HepG2 (cell line): Measurements from ENCODE around the gene MYOM1. TPM values are rescaled to one million over a fixed set of nuclear protein-coding genes. Genes with fewer than 3 reads are reported as not detected.

ENCODE experiments used
- ATF7 ChIP-seq, 2 experiments: fragments of 450-650 bp in 1 of 2; sonication (generic) in 1 of 2; formaldehyde crosslinking in 1 of 2; IDR thresholded peaks; 2 replicates each; pipeline versions ENCODE4 v1.4.0 to v1.6.1; 2016 to 2020; ENCODE audit warnings: antibody characterized with exemption in 1 of 2, mild to moderate bottlenecking in 1 of 2, missing genetic modification reagents in 1 of 2
- CC2D1A ChIP-seq: sonication (generic); formaldehyde crosslinking; IDR thresholded peaks from 2 replicates; pipeline ENCODE4 v1.8.1; 2023; ENCODE audit warnings: mild to moderate bottlenecking, missing genetic modification reagents
- FOSL2 ChIP-seq: sonication (generic); formaldehyde crosslinking; IDR thresholded peaks from 2 replicates; pipeline ENCODE4 v1.4.0; 2020; ENCODE audit warnings: missing genetic modification reagents
- FOXP1 ChIP-seq, 2 experiments: fragments of 450-650 bp in 1 of 2; IDR thresholded peaks; 2 replicates each; pipeline ENCODE4 v1.6.1; 2017 to 2018; ENCODE audit warnings: antibody characterized with exemption in 1 of 2
- HNF4G ChIP-seq, 2 experiments: sonication (generic) in 1 of 2; formaldehyde crosslinking in 1 of 2; IDR thresholded peaks; 2 replicates each; pipeline versions ENCODE4 v1.4.0 to v1.6.1; 2011 to 2020; ENCODE audit warnings: borderline replicate concordance in 2 of 2, low read depth in 2 of 2, mild to moderate bottlenecking in 2 of 2, low read length in 1 of 2, missing genetic modification reagents in 1 of 2, moderate library complexity in 1 of 2
- IRX3 ChIP-seq: sonication (generic); formaldehyde crosslinking; IDR thresholded peaks from 2 replicates; pipeline ENCODE4 v1.8.1; 2023; ENCODE audit warnings: mild to moderate bottlenecking, low read depth, missing genetic modification reagents, borderline replicate concordance
- KLF16 ChIP-seq, 2 experiments: sonication (generic) in 1 of 2; formaldehyde crosslinking in 1 of 2; IDR thresholded peaks; 2 replicates each; pipeline versions ENCODE4 v1.6.1 to v1.8.0; 2016 to 2023; ENCODE audit warnings: missing genetic modification reagents in 2 of 2, missing compliant biosample characterization in 1 of 2
- MED1 ChIP-seq: sonication (generic); formaldehyde crosslinking; IDR thresholded peaks from 2 replicates; pipeline ENCODE4 v1.4.0; 2020; ENCODE audit warnings: missing genetic modification reagents
- MEF2D ChIP-seq: sonication (generic); formaldehyde crosslinking; IDR thresholded peaks from 2 replicates; pipeline ENCODE4 v1.5.1; 2020; ENCODE audit warnings: mild to moderate bottlenecking, missing genetic modification reagents
- MXI1 ChIP-seq: IDR thresholded peaks from 3 replicates; pipeline ENCODE4 v1.6.1; 2012; ENCODE audit warnings: low read depth, low read length, inconsistent platforms, borderline replicate concordance
- ONECUT2 ChIP-seq: sonication (generic); formaldehyde crosslinking; IDR thresholded peaks from 2 replicates; pipeline ENCODE4 v1.4.0; 2020; ENCODE audit warnings: missing genetic modification reagents
- PATZ1 ChIP-seq: sonication (generic); formaldehyde crosslinking; IDR thresholded peaks from 2 replicates; pipeline ENCODE4 v1.4.0; 2020; ENCODE audit warnings: missing genetic modification reagents
- STAG1 ChIP-seq: sonication (generic); formaldehyde crosslinking; IDR thresholded peaks from 2 replicates; pipeline ENCODE4 v1.4.0; 2020; ENCODE audit warnings: missing genetic modification reagents
- ZNF619 ChIP-seq: sonication (generic); formaldehyde crosslinking; IDR thresholded peaks from 2 replicates; pipeline ENCODE4 v1.4.0; 2020; ENCODE audit warnings: mild to moderate bottlenecking, missing genetic modification reagents
- ZNF687 ChIP-seq: sonication (generic); formaldehyde crosslinking; IDR thresholded peaks from 2 replicates; pipeline ENCODE4 v1.5.1; 2020; ENCODE audit warnings: mild to moderate bottlenecking, missing genetic modification reagents, moderate library complexity
- ZNF709 ChIP-seq: sonication (generic); formaldehyde crosslinking; IDR thresholded peaks from 2 replicates; pipeline ENCODE4 v1.5.0; 2020; ENCODE audit warnings: mild to moderate bottlenecking, missing genetic modification reagents
- polyA plus RNA-seq, 8 experiments: library from polyadenylated mRNA; depleted of rRNA in 3 of 8; stranded (reverse) in 7 of 8; unstranded in 1 of 8; fragments of >200 nt; fragmentation: Illumina TruSeq in 4 of 8; extraction: Trizol in 4 of 8; gene quantifications; 2 replicates each; pipeline versions ENCODE4 v1.2.1 to v1.2.3, GENCODE V29; 2011 to 2016; ENCODE audit warnings: low read depth in 4 of 8, missing spikeins in 1 of 8, mixed read lengths in 1 of 8; ENCODE audit not compliant: insufficient read depth in 1 of 8
- total RNA-seq, 5 experiments: library from RNA; depleted of rRNA; stranded (reverse); fragments of >200 nt; fragmentation: Illumina TruSeq; extraction: Trizol; gene quantifications; 2 replicates each; pipeline ENCODE4 v1.2.3, GENCODE V29; 2016; ENCODE audit warnings: low read depth in 1 of 5
- TF ChIP-seq, protein P1 (sequence below): sonication (generic); formaldehyde crosslinking; IDR thresholded peaks from 2 replicates; pipeline ENCODE4 v1.4.0; 2020; ENCODE audit warnings: mild to moderate bottlenecking, missing genetic modification reagents, borderline replicate concordance

MYOM1 gene
- total and polyA plus RNA-seq, 2 of the 13 experiments (the other 11 are each of a cell fraction or from before 2014, with no cell fraction given) = 0.46 to 0.98 TPM

DNA sequence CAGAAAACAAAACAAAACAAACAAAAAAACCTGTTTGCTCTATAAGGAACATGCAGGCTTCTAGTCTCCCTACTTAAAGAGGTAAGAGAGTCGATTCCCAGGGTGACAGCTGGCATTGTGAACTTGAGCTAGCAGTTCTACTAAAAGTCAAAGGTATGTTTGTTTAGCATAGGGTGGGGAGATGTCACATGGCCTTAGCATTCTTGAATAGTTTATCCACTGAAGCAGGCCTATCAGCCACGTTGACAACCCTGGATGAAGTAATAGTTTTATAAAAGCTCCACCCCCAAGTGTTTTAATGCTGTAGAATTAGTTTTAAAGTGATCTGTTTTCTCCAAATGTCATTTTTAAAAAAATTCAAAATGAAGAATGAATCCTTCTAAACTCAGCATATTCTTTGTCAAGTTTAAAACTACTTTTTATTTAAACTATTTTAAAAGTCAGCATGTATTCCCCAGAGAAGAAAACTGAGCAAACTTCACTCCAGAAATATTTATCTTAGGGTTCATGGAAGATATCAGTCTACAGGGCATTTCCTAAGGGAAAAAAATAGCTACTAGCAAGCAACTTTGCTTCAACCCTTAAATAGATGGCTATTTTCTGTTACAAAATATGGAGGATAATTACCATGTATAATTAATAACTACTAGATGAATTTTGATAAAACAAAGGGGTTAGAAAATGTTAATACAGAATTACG lies 1.7 kb downstream of the MYOM1 start (continued):
- TF ChIP-seq CC2D1A (no peak), ATF7 (IDR thresholded peaks at IDR 0.05) (no peak), ATF7 (CRISPR knock-in tag; IDR thresholded peaks at IDR 0.05) (no peak), ZNF709 (CRISPR knock-in tag) (no peak), ZNF619 (no peak), FOSL2 (CRISPR knock-in tag) (peak; percentile 62), PATZ1 (CRISPR knock-in tag) (peak; percentile 93), ONECUT2 (CRISPR knock-in tag) (0 out of 2 replicates have a peak, but pooled peaks have one; percentile 42), HNF4G (IDR thresholded peaks at IDR 0.05; ENCODE audit: borderline replicate concordance, low read depth, low read length) (peak; percentile 91), HNF4G (CRISPR knock-in tag; IDR thresholded peaks at IDR 0.05; ENCODE audit: borderline replicate concordance, low read depth) (peak; percentile 40; the same call in 1 of the 2 replicates), ZNF687 (CRISPR knock-in tag) (no peak), STAG1 (CRISPR knock-in tag) (no peak), MED1 (CRISPR knock-in tag) (peak; percentile 80), FOXP1 (IDR thresholded peaks at IDR 0.05) (no peak), FOXP1 (CRISPR knock-in tag; IDR thresholded peaks at IDR 0.05) (peak; percentile 70; the same call in 1 of the 2 replicates), MXI1 (peak; percentile 32; the same call in 1 of the 3 replicates), IRX3 (CRISPR knock-in tag) (no peak), MEF2D (CRISPR knock-in tag) (peak; percentile 73; the same call in 1 of the 2 replicates), KLF16 (CRISPR knock-in tag; IDR thresholded peaks at IDR 0.05) (peak in 1 of 2 experiments; percentile 45; a peak in 1 of 4 replicates)
- TF ChIP-seq, protein P1, sequence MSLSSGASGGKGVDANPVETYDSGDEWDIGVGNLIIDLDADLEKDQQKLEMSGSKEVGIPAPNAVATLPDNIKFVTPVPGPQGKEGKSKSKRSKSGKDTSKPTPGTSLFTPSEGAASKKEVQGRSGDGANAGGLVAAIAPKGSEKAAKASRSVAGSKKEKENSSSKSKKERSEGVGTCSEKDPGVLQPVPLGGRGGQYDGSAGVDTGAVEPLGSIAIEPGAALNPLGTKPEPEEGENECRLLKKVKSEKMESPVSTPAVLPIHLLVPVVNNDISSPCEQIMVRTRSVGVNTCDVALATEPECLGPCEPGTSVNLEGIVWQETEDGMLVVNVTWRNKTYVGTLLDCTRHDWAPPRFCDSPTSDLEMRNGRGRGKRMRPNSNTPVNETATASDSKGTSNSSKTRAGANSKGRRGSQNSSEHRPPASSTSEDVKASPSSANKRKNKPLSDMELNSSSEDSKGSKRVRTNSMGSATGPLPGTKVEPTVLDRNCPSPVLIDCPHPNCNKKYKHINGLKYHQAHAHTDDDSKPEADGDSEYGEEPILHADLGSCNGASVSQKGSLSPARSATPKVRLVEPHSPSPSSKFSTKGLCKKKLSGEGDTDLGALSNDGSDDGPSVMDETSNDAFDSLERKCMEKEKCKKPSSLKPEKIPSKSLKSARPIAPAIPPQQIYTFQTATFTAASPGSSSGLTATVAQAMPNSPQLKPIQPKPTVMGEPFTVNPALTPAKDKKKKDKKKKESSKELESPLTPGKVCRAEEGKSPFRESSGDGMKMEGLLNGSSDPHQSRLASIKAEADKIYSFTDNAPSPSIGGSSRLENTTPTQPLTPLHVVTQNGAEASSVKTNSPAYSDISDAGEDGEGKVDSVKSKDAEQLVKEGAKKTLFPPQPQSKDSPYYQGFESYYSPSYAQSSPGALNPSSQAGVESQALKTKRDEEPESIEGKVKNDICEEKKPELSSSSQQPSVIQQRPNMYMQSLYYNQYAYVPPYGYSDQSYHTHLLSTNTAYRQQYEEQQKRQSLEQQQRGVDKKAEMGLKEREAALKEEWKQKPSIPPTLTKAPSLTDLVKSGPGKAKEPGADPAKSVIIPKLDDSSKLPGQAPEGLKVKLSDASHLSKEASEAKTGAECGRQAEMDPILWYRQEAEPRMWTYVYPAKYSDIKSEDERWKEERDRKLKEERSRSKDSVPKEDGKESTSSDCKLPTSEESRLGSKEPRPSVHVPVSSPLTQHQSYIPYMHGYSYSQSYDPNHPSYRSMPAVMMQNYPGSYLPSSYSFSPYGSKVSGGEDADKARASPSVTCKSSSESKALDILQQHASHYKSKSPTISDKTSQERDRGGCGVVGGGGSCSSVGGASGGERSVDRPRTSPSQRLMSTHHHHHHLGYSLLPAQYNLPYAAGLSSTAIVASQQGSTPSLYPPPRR = peak; percentile 74; the same call in 1 of the 2 replicates
